Suprapubic skin (tissue), 4 donors: Measurements from ENCODE around the gene RTN4R. TPM values are rescaled to one million over a fixed set of nuclear protein-coding genes. Genes with fewer than 3 reads are reported as not detected.

Source experiments
- DNase-seq, 2 donors: peaks; one replicate each; pipeline ENCODE4 v3.0.0-alpha.2; 2019; ENCODE audit warnings: low spot score in 2 of 2
- H3K27ac ChIP-seq: fragments of 200-600 bp; sonication (generic); one replicate; pipeline ENCODE4 v1.5.1; 2019
- H3K27me3 ChIP-seq: fragments of 200-600 bp; sonication (generic); one replicate; pipeline ENCODE4 v1.5.1; 2019
- H3K36me3 ChIP-seq: fragments of 200-600 bp; sonication (generic); one replicate; pipeline ENCODE4 v1.5.1; 2019
- H3K4me1 ChIP-seq: fragments of 200-600 bp; sonication (generic); one replicate; pipeline ENCODE4 v1.5.1; 2019
- H3K4me3 ChIP-seq: fragments of 200-600 bp; sonication (generic); one replicate; pipeline ENCODE4 v1.5.1; 2019; ENCODE audit warnings: mild to moderate bottlenecking
- H3K9me3 ChIP-seq: fragments of 200-600 bp; sonication (generic); one replicate; pipeline ENCODE4 v1.5.1; 2019
- EP300 ChIP-seq: sonication (generic); formaldehyde crosslinking; IDR thresholded peaks from one replicate; pipeline ENCODE4 v1.6.1; 2017; ENCODE audit warnings: antibody characterized with exemption
- POLR2A ChIP-seq, 2 donors: fragments of 450-650 bp; IDR thresholded peaks; one replicate each; pipeline ENCODE4 v1.6.1; 2017; ENCODE audit warnings: antibody characterized with exemption in 2 of 2, mild to moderate bottlenecking in 2 of 2, moderate library complexity in 2 of 2
- POLR2AphosphoS5 ChIP-seq, 3 donors: sonication (generic); formaldehyde crosslinking; IDR thresholded peaks; one replicate each; pipeline ENCODE4 v1.6.1; 2017; ENCODE audit warnings: antibody characterized with exemption in 3 of 3
- WGBS: methylation state at CpG from one replicate; pipeline ENCODE4 v1.1.5; 2018; 5-methylcytosine and 5-hydroxymethylcytosine counted together
- total RNA-seq, 4 donors: library from RNA; depleted of rRNA; stranded (reverse); fragments of >200 nt; gene quantifications; one replicate each; pipeline ENCODE4 v1.1.0, GENCODE V29; 2016
- TF ChIP-seq, protein P1 (sequence below), 2 donors: fragments of 200-600 bp in 1 of 2; fragments of 450-650 bp in 1 of 2; sonication (generic) in 1 of 2; IDR thresholded peaks; one replicate each; pipeline ENCODE4 v1.5.1; 2016 to 2019; ENCODE audit warnings: antibody characterized with exemption in 2 of 2, mild to moderate bottlenecking in 1 of 2, moderate library complexity in 1 of 2

RTN4R gene
- total RNA-seq, 4 donors from 2014 or later, result 5.0 to 12.2 (median 9.2) TPM

DNA sequence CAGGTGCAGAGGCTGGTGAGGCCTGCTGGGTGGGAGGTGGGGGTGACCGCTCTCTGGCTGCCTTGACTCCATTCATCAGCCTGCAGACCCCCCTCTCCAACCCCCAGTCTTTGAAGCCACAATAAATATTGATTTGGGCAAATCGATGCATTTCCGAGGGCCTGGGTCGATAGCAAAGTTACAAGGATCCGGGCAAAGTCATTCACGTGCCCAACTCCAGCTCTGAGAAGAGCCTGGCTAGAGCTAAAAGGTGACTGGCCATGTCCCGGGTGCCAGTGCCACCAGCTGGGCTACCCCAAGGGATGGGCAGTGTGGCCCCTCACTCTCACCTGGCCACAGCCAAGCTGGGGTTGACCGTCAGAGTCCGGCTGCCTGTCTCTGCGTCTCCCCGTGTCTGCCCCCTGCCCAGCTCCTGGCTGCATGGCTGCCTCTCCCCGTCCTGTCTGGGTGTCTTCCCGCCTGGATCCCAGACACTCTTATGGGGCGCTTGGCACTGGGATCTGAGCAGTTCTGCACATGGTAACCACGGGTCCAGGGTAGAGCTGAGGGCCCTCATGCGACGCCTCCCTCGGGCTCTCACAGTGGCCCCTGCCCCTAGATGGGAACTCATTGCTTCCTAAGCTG, 70.6 kb downstream of the RTN4R start:
- TF ChIP-seq POLR2AphosphoS5 (IDR thresholded peaks at IDR 0.05) (no peak), EP300 (no peak), POLR2A (IDR thresholded peaks at IDR 0.05) (no peak)
- TF ChIP-seq, protein P1, sequence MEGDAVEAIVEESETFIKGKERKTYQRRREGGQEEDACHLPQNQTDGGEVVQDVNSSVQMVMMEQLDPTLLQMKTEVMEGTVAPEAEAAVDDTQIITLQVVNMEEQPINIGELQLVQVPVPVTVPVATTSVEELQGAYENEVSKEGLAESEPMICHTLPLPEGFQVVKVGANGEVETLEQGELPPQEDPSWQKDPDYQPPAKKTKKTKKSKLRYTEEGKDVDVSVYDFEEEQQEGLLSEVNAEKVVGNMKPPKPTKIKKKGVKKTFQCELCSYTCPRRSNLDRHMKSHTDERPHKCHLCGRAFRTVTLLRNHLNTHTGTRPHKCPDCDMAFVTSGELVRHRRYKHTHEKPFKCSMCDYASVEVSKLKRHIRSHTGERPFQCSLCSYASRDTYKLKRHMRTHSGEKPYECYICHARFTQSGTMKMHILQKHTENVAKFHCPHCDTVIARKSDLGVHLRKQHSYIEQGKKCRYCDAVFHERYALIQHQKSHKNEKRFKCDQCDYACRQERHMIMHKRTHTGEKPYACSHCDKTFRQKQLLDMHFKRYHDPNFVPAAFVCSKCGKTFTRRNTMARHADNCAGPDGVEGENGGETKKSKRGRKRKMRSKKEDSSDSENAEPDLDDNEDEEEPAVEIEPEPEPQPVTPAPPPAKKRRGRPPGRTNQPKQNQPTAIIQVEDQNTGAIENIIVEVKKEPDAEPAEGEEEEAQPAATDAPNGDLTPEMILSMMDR (IDR thresholded peaks at IDR 0.05), result no peak
- DNase-seq, result no peak
- Histone ChIP-seq H3K4me3 (no peak overlapping the region), H3K9me3 (no peaks in the 10 kb centered on the region), H3K27ac (no peak overlapping the region), H3K4me1 (no peaks in the 10 kb centered on the region), H3K36me3 (no peaks in the 10 kb centered on the region), H3K27me3 (peaks cover 14% of the 10 kb centered on the region)
- 83% methylated on average over 17 of the region's 18 CpGs for WGBS

DNA sequence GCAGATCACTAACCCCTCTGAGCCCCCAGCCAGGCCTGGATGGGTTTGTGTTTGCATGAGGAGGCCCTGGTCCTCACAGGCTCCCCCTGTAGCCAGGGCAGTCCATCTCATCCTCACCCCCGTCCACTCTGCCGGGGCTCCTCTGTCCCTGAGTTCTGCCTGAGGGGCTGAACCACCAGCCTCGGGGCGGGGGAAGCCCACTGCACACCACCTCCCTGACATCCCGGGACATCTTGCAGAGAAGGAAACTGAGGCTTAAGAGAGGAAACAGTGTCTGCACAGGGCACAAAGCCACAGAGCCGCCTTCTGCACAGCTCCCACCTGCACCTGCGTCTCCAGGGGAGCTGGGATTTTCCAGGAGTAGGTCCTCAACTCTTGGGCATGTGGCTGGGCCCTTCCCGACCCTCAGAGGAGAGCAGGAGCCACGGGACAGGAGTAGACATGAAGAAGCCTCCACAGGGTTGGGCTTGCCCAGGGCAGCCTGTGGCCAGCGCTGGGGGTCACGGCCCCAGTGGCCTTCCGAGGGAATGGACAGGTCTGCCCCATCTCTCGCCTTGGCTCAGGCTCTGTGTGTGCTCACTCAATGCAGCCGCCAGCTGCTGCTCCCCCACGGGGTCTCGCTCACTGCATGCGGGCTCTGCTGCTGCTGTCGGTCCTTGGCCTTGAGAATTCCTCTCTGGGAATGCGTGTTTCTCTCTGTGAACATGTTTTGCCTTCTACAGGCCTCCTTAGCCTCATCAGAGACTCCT, 71.8 kb downstream of the RTN4R start:
- no peak overlapping the region for H3K27ac ChIP-seq
- H3K36me3 ChIP-seq, result no peaks in the 10 kb centered on the region
- WGBS, result 79% methylated on average over 11 of the region's 19 CpGs
- peaks cover 11% of the 10 kb centered on the region for H3K27me3 ChIP-seq
- H3K4me1 ChIP-seq, result no peaks in the 10 kb centered on the region
- H3K9me3 ChIP-seq, result no peaks in the 10 kb centered on the region
- no peak overlapping the region for H3K4me3 ChIP-seq
- no peak for DNase-seq
- TF ChIP-seq POLR2A (IDR thresholded peaks at IDR 0.05) (no peak), EP300 (no peak), POLR2AphosphoS5 (IDR thresholded peaks at IDR 0.05) (no peak)
- TF ChIP-seq, protein P1 (IDR thresholded peaks at IDR 0.05), result no peak

DNA sequence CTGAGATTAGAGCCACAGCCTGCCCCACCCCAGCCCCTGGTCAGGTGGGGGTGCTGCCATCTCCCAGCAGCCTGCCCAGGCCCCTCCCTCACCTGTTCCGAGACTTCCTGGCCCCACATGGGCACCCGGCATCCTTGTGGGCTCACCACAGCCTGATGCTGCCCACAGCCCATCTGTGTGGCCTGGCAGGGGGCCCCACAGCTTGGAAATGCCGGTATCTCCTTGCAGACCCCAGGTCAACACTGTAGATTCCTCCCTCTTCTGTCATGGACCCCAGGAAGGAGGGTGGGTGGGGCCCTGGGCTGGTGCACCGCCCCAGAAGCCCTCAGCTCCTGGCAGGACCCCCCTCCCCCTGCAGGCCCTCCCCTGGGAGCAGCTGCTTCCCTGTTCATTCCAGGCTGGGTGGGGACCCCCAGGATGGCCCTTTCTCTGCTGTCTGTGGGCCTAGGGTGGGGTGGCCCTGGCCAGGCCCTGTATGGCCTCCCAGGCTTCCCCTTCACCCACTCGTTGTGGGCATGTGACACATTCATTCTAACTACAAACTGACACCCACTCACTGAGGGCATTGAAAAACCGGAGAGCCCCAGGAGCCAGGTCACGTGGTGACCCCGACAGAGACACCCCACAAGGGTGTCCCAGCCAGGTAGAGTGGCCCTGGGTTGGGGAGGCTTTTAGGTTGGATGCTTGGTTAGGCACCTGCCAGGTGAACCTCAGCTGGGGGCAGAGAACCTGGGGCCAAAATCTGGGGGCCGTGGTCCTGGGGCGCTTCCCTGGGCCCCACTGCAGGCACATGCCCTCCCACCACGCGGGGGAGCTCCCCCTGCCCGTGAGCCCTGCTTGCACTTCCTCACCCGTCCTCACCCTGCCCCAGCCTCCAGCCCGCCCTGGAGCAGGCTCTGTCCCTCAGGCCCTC, 73.2 kb downstream of the RTN4R start:
- TF ChIP-seq EP300, result no peak

DNA sequence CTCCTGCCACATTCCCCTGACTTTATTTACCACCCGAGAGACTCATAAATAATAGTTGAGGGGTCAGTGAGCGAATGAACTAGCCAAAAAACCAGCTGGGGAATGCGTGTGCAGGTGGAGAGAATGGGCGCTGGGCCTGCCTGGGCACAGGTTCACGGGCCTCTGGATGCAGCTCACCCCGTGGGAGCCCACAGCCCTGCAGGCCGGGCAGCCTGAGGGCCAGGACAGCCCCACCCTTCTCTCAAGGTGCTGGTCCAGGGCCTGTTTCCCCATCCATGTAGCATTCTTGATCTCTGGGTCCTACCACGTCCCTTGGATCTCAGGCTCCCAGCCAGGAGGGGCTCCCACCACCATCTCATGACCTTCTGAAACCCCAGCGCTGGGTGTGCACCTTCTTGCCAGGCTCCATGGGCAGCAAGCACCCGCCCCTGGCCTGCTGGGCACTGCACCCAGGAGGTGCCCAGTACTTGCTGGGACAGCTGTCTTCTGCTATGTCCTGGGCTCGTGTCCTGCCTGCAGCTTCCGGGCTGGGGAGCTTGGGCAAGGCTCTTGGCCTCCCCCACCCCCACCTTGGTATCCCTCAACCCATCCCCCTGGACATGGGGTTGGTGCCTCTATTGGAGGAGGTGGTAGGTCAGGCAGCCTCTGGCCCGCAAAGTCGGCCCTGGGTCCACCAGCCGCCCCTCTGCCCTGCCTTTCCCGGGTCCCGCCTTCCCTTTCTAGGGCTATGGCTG, 74.2 kb downstream of the RTN4R start:
- no peaks in the 10 kb centered on the region for H3K4me1 ChIP-seq
- TF ChIP-seq, protein P1 (IDR thresholded peaks at IDR 0.05), result no peak
- no peak for TF ChIP-seq EP300
- TF ChIP-seq POLR2A (IDR thresholded peaks at IDR 0.05), result no peak
- TF ChIP-seq POLR2AphosphoS5 (IDR thresholded peaks at IDR 0.05), result no peak
- no peaks in the 10 kb centered on the region for H3K9me3 ChIP-seq
- 84% methylated on average over 16 of the region's 17 CpGs for WGBS
- H3K36me3 ChIP-seq, result no peaks in the 10 kb centered on the region
- H3K27me3 ChIP-seq, result peaks cover 3% of the 10 kb centered on the region
- H3K4me3 ChIP-seq, result no peak overlapping the region
- no peak overlapping the region for H3K27ac ChIP-seq
- DNase-seq, result no peak

More for the DNA sequence above, 73.2 kb downstream of the RTN4R start:
- peaks cover 11% of the 10 kb centered on the region for H3K27me3 ChIP-seq
- no peak overlapping the region for H3K27ac ChIP-seq
- H3K4me3 ChIP-seq, result no peak overlapping the region
- H3K9me3 ChIP-seq, result no peaks in the 10 kb centered on the region
- H3K36me3 ChIP-seq, result no peaks in the 10 kb centered on the region
- H3K4me1 ChIP-seq, result no peaks in the 10 kb centered on the region
- no peak for DNase-seq
- 77% methylated on average over 12 of the region's 15 CpGs for WGBS

DNA sequence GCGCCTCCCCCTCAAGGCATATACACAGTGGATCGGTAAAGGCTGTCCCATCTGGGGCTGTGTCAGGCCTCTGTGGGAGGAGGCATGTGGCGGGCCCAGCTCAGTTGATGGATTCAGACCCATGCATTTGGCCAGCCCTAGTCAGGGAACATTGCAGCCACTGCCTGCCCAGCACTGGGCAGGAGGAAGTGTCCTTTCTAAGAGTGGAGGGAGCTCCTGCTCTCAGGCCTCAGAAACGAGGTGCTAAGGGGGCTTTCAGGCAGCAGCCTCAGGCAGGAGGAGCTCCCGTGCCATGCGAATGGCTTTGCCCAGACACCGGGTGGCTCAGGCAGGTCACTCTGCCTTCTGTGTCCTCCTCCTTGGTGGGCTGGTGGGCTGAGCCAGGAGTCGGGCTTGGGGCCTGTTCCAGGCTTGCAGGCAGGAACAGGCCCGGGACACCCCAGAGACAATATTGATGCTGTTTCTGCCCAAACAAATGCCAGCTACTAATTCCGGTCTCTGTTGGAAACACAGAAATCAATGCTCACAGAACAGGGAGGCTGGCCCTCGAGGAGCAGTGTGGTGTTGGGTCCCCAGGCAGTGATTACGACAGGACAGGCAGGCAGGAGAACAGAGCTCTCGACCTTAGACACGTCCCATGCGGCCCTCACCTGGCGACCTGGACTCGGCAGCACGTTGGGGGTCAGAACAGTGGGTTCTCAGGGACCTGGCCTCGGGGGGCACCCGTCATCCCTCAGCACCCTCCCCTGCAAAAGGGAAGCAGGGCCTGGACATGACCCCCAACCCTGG, 75.0 kb downstream of the RTN4R start:
- no peaks in the 10 kb centered on the region for H3K27me3 ChIP-seq
- no peaks in the 10 kb centered on the region for H3K9me3 ChIP-seq
- no peak overlapping the region for H3K4me3 ChIP-seq
- no peaks in the 10 kb centered on the region for H3K4me1 ChIP-seq
- no peaks in the 10 kb centered on the region for H3K36me3 ChIP-seq
- H3K27ac ChIP-seq, result no peak overlapping the region
- 69% methylated on average over 12 of the region's 20 CpGs for WGBS
- no peak for DNase-seq
- TF ChIP-seq, protein P1 (IDR thresholded peaks at IDR 0.05), result no peak
- TF ChIP-seq EP300 (no peak), POLR2A (IDR thresholded peaks at IDR 0.05) (no peak), POLR2AphosphoS5 (IDR thresholded peaks at IDR 0.05) (no peak)
